ENCODE measurements around the gene TARBP1.

TARBP1 gene

GRCh38 chr1:234486858-234487840, 8.2 kb upstream of the TARBP1 start:
- DNase-seq (ENCODE audit: low read depth in 2 of 2): no peak

- no peak for DNase-seq (ENCODE audit: low read depth in 2 of 2)
Observed at GRCh38 chr1:234484991-234485739, 6.2 kb upstream of the TARBP1 start.

GRCh38 chr1:234484218-234484617, 5.2 kb upstream of the TARBP1 start:
- DNase-seq (ENCODE audit: low read depth in 2 of 2): no peak

- DNase-seq (ENCODE audit: low read depth in 2 of 2): no peak
Observed at GRCh38 chr1:234481771-234482170, 2.8 kb upstream of the TARBP1 start.

GRCh38 chr1:234479866-234480265, 887 bp upstream of the TARBP1 start:
- DNase-seq (ENCODE audit: low read depth in 2 of 2): no peak

GRCh38 chr1:234479310-234479559, 256 bp upstream of the TARBP1 start:
- DNase-seq (ENCODE audit: low read depth in 2 of 2): no peak

- DNase-seq (ENCODE audit: low read depth in 2 of 2): peak; percentile 54 to 57
Observed at GRCh38 chr1:234478152-234478480, 863 bp downstream of the TARBP1 start.

GRCh38 chr1:234477386-234478151, 1.4 kb downstream of the TARBP1 start:
- no peak for DNase-seq (ENCODE audit: low read depth in 2 of 2)

- DNase-seq (ENCODE audit: low read depth in 2 of 2): no peak
Observed at GRCh38 chr1:234476172-234476571, 2.8 kb downstream of the TARBP1 start.

GRCh38 chr1:234475167-234475793, 3.7 kb downstream of the TARBP1 start:
- DNase-seq (ENCODE audit: low read depth in 2 of 2): no peak

GRCh38 chr1:234474375-234474774, 4.6 kb downstream of the TARBP1 start:
- no peak for DNase-seq (ENCODE audit: low read depth in 2 of 2)

GRCh38 chr1:234473118-234473517, 5.9 kb downstream of the TARBP1 start:
- no peak for DNase-seq (ENCODE audit: low read depth in 2 of 2)

- no peak for DNase-seq (ENCODE audit: low read depth in 2 of 2)
Observed at GRCh38 chr1:234469376-234469775, 9.6 kb downstream of the TARBP1 start.

- no peak for DNase-seq (ENCODE audit: low read depth in 2 of 2)
Observed at GRCh38 chr1:234468580-234468979, 10.4 kb downstream of the TARBP1 start.

- no peak for DNase-seq (ENCODE audit: low read depth in 2 of 2)
Observed at GRCh38 chr1:234467821-234468220, 11.2 kb downstream of the TARBP1 start.

- no peak for DNase-seq (ENCODE audit: low read depth in 2 of 2)
Observed at GRCh38 chr1:234466945-234467344, 12.0 kb downstream of the TARBP1 start.

GRCh38 chr1:234463749-234464148, 15.2 kb downstream of the TARBP1 start:
- DNase-seq (ENCODE audit: low read depth in 2 of 2): no peak

GRCh38 chr1:234460652-234461051, 18.3 kb downstream of the TARBP1 start:
- DNase-seq (ENCODE audit: low read depth in 2 of 2): no peak

- no peak for DNase-seq (ENCODE audit: low read depth in 2 of 2)
Observed at GRCh38 chr1:234458352-234459017, 20.5 kb downstream of the TARBP1 start.

GRCh38 chr1:234454926-234455325, 24.1 kb downstream of the TARBP1 start:
- no peak for DNase-seq (ENCODE audit: low read depth in 2 of 2)

- DNase-seq (ENCODE audit: low read depth in 2 of 2): no peak
Observed at GRCh38 chr1:234452406-234452965, 26.5 kb downstream of the TARBP1 start.

Measured in stimulated activated CD8-positive, alpha-beta memory T cell treated with anti-CD3 and anti-CD28 coated beads, Interleukin-15, amount 100 ng/mL, for 4 hours (primary cell).